ENCODE results near the gene KRTAP4-7.

DNA sequence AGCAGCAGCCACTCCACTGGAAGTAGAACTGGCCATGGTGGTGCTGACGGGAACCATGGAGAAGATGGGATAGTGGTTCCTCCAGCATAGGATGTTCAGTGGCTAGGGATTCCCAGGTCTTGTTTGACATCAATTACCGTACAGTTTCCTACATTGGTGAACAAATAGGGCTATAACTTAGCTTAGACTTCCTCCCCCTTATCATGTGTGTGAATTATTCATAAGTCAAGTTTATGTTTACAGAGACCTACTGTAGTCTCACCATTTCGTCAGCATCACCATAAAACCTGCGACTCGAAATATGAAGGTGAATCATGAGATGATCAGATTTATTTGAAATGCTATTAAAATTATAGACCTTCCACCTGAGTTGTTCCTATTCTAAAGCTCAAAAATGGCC is 25.2 kb upstream of the KRTAP4-7 start:
- TF ChIP-seq POLR2A (IDR thresholded peaks at IDR 0.05) (no peak), CTCF (IDR thresholded peaks at IDR 0.05) (no peak)
